ENCODE data around the gene ABCF1.

Gene ABCF1

DNA sequence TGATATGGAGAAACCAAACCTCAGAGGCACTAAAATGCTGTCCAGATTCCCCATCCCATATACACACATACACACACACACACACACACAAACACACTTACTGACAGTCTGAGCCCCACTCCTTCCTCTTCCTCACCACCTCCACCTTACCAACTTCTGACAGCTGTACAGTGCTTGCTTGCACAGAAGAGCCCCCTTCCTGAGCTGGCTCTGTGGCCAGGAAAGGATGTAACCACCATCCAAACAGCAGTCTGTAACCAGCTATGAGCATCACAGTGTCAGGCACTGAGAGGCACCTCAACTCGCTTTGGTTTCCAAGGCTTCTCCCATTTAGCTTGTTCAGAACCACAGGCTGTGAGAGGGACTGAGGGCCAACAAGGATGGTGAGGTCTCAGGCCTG, 69.8 kb downstream of the ABCF1 start:
- Histone ChIP-seq H2AFZ (ENCODE audit: low read depth) (no peak overlapping the region), H3K4me3 (IDR thresholded peaks at IDR 0.05; ENCODE audit: insufficient read depth, low read depth, low read length) (no peak overlapping the region), H3K9ac (no peak overlapping the region), H3K27ac (no peak overlapping the region), H4K20me1 (ENCODE audit: insufficient read depth) (no peaks in the 10 kb centered on the region), H3K4me2 (no peak overlapping the region), H3K4me1 (ENCODE audit: low read depth, poor library complexity, severe bottlenecking) (no peaks in the 10 kb centered on the region), H3K79me2 (ENCODE audit: insufficient read depth, low read depth) (peaks cover 4% of the 10 kb centered on the region; the same call in 1 of the 2 replicates), H3K27me3 (ENCODE audit: insufficient read depth, low read depth) (no peaks in the 10 kb centered on the region), H3K36me3 (ENCODE audit: insufficient read depth) (no peaks in the 10 kb centered on the region)
- TF ChIP-seq CTCF (conservative IDR thresholded peaks at IDR 0.05; ENCODE audit: low read depth, low read length) = no peak

All from KMS-11 (cell line).